ENCODE measurements around the gene SHISA5. TPM values are rescaled to one million over a fixed set of nuclear protein-coding genes. Genes with fewer than 3 reads are reported as not detected.

Gene SHISA5
- total RNA-seq, 1 experiment from 2014 or later, result 137 TPM

DNA sequence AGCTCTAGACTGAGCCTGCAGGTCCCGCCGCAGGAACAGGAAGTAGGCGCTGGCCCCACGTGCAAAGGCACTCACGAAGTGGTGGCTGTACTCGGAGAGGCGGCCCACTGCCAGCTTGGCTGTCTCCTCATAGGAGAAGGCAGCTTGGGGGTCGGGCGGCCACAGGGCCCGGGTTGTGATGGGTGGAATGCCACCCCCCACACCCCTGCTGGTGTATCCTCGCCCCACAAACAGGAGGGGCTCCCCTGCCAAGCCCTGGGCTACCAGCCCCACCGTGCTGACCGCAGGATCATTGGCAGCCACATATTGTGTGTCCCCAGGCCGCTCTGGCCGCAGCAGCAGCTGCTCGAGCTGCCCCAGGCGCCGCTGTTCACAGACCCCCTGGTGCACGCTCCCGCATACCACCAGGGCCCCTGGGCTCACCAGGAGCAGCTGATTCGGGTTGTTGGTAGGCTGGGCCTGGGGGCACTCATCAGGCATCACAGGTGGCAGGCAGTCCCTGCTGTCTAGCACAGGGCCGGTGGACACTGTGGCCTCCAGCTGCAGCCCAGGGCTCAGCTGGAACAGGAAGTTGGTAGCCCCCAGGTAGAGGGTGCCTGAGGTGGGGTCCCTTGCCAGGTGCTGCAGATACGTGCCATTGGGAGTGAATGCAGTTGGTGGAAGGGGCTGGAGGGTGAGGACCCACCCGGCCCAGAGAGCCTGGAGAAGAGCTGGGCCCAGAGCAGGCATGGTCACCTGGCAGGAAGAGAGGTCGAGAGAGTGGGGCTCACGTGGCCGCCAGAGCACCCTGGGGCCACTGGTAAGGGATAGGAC, 79.9 kb downstream of the SHISA5 start (continued):
- TF ChIP-seq, protein P1, sequence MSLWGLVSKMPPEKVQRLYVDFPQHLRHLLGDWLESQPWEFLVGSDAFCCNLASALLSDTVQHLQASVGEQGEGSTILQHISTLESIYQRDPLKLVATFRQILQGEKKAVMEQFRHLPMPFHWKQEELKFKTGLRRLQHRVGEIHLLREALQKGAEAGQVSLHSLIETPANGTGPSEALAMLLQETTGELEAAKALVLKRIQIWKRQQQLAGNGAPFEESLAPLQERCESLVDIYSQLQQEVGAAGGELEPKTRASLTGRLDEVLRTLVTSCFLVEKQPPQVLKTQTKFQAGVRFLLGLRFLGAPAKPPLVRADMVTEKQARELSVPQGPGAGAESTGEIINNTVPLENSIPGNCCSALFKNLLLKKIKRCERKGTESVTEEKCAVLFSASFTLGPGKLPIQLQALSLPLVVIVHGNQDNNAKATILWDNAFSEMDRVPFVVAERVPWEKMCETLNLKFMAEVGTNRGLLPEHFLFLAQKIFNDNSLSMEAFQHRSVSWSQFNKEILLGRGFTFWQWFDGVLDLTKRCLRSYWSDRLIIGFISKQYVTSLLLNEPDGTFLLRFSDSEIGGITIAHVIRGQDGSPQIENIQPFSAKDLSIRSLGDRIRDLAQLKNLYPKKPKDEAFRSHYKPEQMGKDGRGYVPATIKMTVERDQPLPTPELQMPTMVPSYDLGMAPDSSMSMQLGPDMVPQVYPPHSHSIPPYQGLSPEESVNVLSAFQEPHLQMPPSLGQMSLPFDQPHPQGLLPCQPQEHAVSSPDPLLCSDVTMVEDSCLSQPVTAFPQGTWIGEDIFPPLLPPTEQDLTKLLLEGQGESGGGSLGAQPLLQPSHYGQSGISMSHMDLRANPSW (CRISPR knock-in tag; conservative IDR thresholded peaks at IDR 0.05; ENCODE audit: low read depth), result no peak

DNA sequence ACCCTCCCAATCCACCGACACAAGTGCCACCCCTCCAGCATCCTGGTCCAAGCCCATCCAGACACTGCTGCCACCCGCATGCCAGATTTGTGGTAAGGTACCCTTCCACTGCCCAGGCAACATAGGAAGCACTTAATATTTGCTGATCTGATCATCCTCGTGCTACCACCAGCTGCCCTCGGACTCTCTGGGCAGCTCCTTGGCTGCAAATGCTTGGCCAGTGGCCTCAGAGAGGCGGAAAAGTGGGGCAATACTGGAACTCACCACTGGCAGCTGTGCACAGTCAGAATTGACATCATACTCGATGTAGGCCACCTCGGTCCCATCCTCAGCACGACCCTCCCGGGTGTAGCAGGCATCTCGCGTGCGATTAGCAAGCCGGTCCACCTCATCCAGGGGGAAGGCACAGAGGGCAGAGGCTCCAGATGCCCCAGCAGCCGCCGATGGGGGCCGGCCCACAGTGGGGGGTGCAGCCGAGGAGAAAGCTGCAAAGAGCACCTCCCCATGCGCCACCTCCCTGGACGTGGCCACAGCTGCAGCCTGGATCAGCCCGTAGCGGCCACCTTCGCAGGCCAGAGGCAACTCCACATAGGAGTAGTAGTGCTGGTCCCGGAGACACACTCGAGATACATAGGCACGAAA, 80.6 kb downstream of the SHISA5 start:
- H3K9me3 Mint-ChIP-seq, result no peaks in the 10 kb centered on the region
- ChIA-PET POLR2A (interaction anchor here (1.5 kb wide), 1 partner anchor 9 kb away, joined by 4 read pairs; no protein-coding TSS in a partner anchor), CTCF (interaction anchor here (0.7 to 18.3 kb wide), 10 partner anchors 9 to 1477 kb away, joined by 3 to 218 read pairs (median 6); partner anchors contain the start of genes ATRIP, CCDC51 and TMA7)
- H3K27me3 Mint-ChIP-seq (ENCODE audit: low read depth), result no peaks in the 10 kb centered on the region
- no peak for TF ChIP-seq NR3C1 (CRISPR knock-in tag; conservative IDR thresholded peaks at IDR 0.05; ENCODE audit: low read depth)
- TF ChIP-seq ZNF138 (CRISPR knock-in tag; conservative IDR thresholded peaks at IDR 0.05), result no peak
- no peak for TF ChIP-seq TEAD1 (CRISPR knock-in tag; IDR thresholded peaks at IDR 0.05)
- TF ChIP-seq ETV6 (CRISPR knock-in tag; IDR thresholded peaks at IDR 0.05), result no peak
- TF ChIP-seq SMAD4 (CRISPR knock-in tag; IDR thresholded peaks at IDR 0.05), result no peak
- no peak for TF ChIP-seq NFATC4 (CRISPR knock-in tag; IDR thresholded peaks at IDR 0.05)
- TF ChIP-seq ZNF263 (CRISPR knock-in tag; IDR thresholded peaks at IDR 0.05; ENCODE audit: low read depth), result no peak
- TF ChIP-seq OVOL2 (CRISPR knock-in tag; IDR thresholded peaks at IDR 0.05; ENCODE audit: borderline replicate concordance), result no peak
- TF ChIP-seq, protein P2, sequence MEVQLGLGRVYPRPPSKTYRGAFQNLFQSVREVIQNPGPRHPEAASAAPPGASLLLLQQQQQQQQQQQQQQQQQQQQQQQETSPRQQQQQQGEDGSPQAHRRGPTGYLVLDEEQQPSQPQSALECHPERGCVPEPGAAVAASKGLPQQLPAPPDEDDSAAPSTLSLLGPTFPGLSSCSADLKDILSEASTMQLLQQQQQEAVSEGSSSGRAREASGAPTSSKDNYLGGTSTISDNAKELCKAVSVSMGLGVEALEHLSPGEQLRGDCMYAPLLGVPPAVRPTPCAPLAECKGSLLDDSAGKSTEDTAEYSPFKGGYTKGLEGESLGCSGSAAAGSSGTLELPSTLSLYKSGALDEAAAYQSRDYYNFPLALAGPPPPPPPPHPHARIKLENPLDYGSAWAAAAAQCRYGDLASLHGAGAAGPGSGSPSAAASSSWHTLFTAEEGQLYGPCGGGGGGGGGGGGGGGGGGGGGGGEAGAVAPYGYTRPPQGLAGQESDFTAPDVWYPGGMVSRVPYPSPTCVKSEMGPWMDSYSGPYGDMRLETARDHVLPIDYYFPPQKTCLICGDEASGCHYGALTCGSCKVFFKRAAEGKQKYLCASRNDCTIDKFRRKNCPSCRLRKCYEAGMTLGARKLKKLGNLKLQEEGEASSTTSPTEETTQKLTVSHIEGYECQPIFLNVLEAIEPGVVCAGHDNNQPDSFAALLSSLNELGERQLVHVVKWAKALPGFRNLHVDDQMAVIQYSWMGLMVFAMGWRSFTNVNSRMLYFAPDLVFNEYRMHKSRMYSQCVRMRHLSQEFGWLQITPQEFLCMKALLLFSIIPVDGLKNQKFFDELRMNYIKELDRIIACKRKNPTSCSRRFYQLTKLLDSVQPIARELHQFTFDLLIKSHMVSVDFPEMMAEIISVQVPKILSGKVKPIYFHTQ (CRISPR knock-in tag; IDR thresholded peaks at IDR 0.05), result no peak
- no peak for ATAC-seq
- H3K36me3 Mint-ChIP-seq, result peaks cover under 1% of the 10 kb centered on the region; the same call in 1 of the 2 replicates
- H3K27ac Mint-ChIP-seq, result peak overlapping the region; percentile 89
- H3K4me3 Mint-ChIP-seq, result no peak overlapping the region
- DNase-seq (ENCODE audit: low spot score), result no peak
- peaks cover 30% of the 10 kb centered on the region for H3K4me1 Mint-ChIP-seq

DNA sequence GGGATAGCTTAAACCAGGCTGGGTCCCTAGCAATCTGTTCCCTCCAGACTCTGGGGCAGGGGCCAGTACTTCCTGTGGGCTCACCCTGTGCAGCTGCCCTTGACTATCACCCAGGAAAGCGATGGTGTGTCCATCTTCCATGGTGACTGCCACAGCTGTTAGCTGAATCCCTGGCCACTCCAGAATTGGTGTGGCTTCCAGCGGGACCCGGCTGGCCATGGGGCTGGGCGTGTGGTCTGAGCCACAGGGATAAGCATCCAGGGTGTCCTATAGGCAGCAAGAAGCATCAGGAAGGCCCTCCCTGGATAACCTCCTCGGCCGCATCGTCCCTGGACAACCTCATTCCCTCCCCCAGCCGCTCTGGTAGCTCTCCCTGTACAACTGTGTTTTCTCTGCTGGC, 81.3 kb downstream of the SHISA5 start:
- Mint-ChIP-seq H3K36me3 (peaks cover 5% of the 10 kb centered on the region; the same call in 1 of the 2 replicates), H3K27ac (peak overlapping the region; percentile 89; the same call in 1 of the 2 replicates), H3K4me1 (peaks cover 23% of the 10 kb centered on the region), H3K4me3 (no peak overlapping the region), H3K27me3 (ENCODE audit: low read depth) (no peaks in the 10 kb centered on the region), H3K9me3 (no peaks in the 10 kb centered on the region)
- CTCF ChIA-PET, result interaction anchor here (1.0 to 18.3 kb wide), 9 partner anchors 10 to 1477 kb away, joined by 3 to 218 read pairs (median 7); partner anchors contain the start of genes CCDC51 and TMA7
- no peak for DNase-seq (ENCODE audit: low spot score)
- POLR2A ChIA-PET, result no interaction called here
- ATAC-seq, result no peak
- TF ChIP-seq MYBL2 (CRISPR knock-in tag; IDR thresholded peaks at IDR 0.05) (no peak), NFATC4 (CRISPR knock-in tag; IDR thresholded peaks at IDR 0.05) (no peak), RORB (CRISPR knock-in tag; IDR thresholded peaks at IDR 0.05) (no peak), FOXJ3 (CRISPR knock-in tag; IDR thresholded peaks at IDR 0.05; ENCODE audit: borderline replicate concordance) (no peak), CREB1 (CRISPR knock-in tag; IDR thresholded peaks at IDR 0.05) (no peak), ZBTB21 (CRISPR knock-in tag; IDR thresholded peaks at IDR 0.05; ENCODE audit: borderline replicate concordance) (no peak), ZNF396 (CRISPR knock-in tag; IDR thresholded peaks at IDR 0.05; ENCODE audit: borderline replicate concordance) (no peak), ZNF423 (CRISPR knock-in tag; IDR thresholded peaks at IDR 0.05) (no peak), TP53 (CRISPR knock-in tag; IDR thresholded peaks at IDR 0.05) (no peak), PRDM15 (CRISPR knock-in tag; IDR thresholded peaks at IDR 0.05) (no peak)
- TF ChIP-seq, protein P3, sequence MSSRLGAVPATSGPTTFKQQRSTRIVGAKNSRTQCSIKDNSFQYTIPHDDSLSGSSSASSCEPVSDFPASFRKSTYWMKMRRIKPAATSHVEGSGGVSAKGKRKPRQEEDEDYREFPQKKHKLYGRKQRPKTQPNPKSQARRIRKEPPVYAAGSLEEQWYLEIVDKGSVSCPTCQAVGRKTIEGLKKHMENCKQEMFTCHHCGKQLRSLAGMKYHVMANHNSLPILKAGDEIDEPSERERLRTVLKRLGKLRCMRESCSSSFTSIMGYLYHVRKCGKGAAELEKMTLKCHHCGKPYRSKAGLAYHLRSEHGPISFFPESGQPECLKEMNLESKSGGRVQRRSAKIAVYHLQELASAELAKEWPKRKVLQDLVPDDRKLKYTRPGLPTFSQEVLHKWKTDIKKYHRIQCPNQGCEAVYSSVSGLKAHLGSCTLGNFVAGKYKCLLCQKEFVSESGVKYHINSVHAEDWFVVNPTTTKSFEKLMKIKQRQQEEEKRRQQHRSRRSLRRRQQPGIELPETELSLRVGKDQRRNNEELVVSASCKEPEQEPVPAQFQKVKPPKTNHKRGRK (CRISPR knock-in tag; IDR thresholded peaks at IDR 0.05; ENCODE audit: borderline replicate concordance), result no peak
